Activated naive CD4-positive, alpha-beta T cell (primary cell): ENCODE data around the gene SLC9C2.
"Not testable (repeated sequence)": the region's sequence is repeated elsewhere in the genome, so short reads cannot be mapped to it uniquely, and the experiment has no call there.

Experiments used
- DNase-seq, 4 experiments: peaks; one replicate each; lab custom pipeline; 2025; lab: John Stamatoyannopoulos, UW

The SLC9C2 gene

DNA sequence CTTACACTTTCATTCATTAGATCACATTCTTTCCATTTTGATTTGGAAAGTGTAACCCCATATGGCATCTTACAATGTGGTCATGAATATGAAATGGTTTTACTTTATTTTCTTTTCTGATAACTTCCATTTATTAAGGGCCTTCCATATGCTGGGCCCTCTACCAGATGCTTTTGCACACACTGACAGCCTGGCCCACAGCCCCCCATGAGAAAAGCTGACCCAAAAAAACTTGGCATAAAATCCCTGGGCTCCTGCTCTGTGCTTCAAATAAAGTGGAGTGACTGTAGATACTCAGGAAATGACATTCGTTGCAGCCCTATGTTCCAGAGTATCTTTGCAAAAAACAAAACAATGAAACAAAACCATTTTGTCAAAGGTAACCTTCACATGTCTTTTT is 76.9 kb downstream of the SLC9C2 start:
- no peak for DNase-seq

DNA sequence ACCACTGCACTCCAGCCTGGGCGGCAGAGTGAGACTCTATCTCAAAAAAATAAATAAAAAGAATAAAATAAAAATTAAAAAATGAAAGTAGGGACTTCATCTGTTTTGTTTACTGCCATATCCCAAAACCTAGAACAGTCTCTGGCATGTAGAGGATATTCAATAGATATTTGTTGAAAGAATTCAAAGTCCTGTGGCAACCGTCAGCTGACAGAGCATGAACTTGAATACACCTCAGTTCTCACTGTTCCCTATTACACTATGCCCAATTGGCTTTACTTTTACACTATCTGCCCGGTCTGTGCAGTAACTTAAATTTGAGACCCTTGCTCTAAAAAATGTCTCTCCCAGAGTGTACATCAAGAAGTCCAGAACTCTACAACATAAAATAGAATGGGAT is 79.5 kb downstream of the SLC9C2 start:
- no peak for DNase-seq

DNA sequence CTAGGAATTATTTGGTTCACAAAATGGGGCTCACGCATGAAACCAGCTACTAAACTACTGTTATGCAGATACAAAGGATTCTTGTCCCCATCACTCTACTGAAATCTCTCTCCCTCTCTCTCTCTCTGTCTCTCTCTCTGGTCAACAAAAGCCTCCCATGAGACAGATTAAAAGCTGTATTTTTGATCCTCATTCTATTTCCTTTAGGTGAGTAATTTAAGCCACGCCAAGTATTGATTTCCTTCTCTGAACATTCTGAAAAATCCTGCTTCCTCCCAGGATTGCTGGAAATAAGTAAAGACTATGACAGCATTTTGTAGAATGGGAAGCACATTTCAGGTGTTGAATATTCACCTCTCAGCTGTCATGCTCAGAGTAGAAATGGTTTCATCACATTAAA is 82.1 kb downstream of the SLC9C2 start:
- no peak for DNase-seq

DNA sequence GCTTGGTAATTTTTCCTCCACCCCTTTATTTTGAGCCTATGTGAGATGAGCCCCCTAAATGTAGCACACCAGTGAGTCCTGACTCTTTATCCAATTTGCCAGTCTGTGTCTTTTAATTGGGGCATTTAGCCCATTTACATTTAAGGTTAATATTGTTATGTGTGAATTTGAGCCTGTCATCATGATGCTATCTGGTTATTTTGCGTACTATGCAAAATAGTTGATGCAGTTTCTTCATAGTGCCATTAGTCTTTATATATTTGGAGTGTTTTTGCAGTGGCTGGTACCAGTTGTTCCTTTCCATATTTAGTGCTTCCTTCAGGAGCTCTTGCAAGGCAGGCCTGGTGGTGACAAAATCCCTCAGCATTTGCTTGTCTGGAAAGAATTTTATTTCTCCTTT is 88.4 kb downstream of the SLC9C2 start:
- DNase-seq, result not testable (repeated sequence)

DNA sequence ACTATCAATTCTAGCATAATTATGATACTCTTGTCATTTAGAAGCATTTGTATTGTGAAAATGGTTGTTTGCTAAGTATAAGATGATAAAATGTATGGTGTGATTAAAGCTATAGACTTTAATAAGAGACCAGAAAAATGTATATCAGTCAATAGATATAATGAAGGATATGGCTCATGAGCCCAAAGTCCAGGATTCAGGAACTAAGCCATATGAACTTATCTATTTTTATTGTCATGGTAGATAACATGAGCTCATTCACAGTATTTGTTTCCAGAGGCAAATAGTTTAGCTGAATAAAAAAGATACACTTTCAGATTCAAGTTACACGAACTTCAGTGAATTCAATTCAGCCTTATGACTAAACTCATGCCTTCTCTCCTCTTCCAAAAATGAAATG is 93.1 kb downstream of the SLC9C2 start:
- no peak for DNase-seq

DNA sequence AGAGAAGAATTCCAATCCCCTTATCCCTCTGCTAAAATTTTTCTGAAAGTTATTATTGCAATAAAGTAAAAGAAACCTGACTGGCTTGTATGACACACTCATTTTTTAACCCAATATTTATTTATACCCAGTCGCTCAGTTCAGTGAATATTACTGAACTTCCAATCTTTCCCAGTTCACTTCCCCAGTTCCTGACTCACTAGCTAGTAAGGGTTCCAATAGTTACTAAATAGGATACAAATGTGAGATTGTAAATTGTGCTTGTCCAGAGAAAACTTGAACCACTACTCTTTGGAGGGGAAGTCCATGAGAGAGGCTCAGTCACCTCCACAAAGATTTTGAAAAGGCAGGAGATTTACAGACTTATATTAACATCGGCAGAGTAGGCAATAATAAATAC is 94.3 kb downstream of the SLC9C2 start:
- DNase-seq, result no peak

DNA sequence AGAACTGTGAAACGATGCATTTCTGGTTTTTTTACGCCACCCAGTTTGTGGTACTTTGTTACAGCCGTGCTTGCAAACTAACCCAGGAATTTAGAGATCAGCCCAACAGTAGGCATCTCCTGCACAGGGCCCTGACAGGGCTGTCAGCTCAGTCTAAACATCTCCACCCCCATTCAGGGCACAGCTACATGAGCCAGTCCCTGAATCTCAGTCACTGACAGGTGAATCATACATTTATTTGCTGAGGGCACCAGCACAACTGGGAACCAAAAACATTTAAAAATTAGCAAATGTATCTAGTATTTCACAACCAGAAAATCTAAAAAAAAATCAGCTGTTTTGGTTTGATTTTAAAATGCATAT is 95.0 kb downstream of the SLC9C2 start:
- DNase-seq, result no peak

DNA sequence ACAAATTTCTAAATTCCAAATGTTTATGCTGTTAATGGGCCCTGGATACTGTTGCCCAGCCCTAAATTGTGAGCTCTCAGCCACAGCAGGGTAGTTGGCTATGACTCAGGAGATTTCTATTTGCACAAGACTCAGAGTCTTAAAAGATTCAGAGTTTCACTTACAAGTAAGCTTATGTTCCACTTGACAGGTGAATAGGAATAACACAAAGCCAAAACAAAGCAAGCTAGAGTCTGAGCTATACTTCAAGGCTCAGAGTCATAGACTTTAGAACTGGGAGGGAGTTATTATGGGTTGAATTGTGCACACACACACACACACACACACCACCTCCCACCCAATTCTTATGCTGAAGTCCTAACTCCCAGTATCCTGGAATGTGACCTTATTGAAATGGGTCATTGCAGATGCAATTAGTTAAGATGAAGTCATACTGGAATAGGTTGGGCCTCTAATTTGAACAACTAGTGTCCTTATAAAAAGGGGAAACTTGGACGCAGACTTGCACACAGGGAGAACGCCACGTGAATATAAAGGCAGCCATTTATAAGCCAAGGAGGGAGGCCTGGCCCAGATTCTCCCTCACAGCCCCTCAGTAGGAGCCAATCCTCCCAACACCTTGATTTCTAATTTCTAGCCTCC is 95.5 kb downstream of the SLC9C2 start:
- DNase-seq, result no peak

DNA sequence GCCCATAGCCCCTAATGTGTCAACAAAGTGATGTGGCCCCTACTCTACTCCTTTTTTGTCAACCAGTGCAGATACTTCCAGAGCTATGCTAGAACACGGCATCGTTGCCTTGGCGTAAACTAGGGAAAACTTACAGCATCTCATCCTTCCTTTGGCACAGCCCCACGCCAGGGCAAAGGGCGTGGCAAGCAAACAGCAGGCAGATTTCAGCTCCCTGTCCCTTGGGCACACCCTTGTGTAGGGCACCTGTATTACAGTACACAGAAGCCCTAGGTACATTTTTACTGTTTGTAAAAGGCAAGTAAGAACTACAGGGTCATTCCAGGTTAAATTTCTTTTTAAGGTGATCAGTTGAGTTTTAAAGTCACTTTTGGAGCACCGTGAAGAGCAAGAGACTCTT is 96.4 kb downstream of the SLC9C2 start:
- DNase-seq, result no peak

DNA sequence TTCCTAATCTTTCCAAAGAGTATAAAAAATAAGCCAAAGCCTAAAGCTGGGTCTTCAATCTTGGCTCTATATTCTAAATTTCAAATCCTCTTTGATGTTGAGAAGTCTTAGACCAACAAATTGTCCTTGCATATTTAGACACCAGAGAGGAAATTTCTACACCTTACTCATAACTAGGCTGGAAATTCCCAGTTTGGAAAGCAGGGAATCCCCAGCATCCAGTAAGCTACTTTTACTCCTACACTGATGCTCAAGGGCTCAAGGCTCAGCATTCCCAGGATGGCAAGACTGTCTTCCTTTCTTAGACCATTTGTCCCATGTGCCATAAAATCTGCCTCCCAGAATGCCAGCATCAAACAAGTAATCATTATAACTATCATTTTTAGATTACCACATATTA is 97.5 kb downstream of the SLC9C2 start:
- no peak for DNase-seq

DNA sequence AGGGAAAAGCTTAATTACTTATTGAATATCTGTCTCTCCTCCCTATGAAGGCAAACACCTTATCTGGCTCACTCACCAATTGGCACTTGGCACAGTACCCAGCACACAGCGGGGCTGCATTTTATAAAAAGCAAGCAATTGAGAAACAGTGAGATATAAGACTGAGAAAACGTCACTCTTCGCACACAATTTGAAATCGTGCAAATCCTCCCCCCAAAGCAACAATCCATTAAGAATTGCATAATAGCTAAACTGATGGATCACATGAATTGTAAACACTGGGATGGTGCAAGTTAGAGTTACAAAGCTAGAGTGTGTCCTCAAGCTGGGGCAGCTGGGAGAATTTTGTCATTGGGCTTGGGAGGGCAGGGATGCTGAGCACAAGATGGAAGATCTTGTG is 98.6 kb downstream of the SLC9C2 start:
- DNase-seq, result no peak

DNA sequence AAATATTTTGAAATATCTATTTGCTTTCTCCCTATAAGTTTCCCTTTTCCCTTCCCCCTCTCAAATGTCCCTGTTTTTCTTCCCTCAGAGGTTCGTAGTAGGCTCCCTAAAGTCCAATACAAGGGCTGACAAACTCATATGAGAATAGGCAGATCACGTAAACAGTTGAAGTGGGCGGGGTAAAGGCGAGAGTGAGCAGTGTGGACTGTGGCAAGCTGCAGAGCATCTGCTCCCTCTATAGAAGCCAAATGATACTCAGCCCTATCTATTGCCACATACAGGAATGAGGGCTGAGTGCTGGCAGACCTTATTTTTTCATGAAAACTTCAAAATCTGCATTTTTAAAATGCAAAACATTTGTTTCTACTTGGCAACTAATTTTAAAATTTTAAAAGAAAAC is 99.5 kb downstream of the SLC9C2 start:
- DNase-seq, result no peak

DNA sequence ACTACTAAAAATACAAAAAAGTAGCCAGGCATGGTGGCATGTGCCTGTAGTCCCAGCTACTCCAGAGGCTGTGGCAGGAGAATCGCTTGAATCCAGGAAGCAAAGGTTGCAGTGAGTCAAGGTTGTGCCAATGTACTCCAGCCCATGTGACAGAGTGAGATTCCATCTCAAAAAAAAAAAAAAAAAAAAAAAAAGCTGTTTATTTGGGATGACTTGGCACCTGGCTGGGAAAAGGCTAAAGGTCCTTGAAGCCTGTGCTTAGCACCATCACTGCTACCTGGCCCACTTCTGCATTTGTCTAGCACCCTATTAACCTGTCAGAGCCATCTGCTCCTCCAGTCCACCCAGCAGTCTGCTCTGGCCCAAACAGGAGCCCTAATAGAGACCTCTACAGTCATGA is 100.8 kb downstream of the SLC9C2 start:
- no peak for DNase-seq

DNA sequence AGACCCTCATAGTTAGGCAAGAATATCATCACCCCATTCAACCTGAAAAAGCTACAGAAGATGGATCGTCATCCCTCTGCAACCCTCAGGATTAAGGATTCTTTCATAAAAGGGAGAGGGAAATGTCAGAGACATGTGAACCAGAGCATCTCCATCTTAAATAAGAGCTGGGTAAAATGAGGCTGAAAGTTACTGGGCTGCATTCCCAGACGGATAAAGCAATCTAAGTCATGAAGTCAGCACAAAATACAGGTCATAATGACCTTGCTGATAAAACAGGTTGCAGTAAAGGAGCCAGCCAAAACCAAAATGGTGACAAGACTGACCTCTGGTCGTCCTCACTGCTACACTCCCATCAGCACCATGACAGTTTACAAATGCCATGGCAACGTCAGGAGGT is 103.1 kb downstream of the SLC9C2 start:
- no peak for DNase-seq

DNA sequence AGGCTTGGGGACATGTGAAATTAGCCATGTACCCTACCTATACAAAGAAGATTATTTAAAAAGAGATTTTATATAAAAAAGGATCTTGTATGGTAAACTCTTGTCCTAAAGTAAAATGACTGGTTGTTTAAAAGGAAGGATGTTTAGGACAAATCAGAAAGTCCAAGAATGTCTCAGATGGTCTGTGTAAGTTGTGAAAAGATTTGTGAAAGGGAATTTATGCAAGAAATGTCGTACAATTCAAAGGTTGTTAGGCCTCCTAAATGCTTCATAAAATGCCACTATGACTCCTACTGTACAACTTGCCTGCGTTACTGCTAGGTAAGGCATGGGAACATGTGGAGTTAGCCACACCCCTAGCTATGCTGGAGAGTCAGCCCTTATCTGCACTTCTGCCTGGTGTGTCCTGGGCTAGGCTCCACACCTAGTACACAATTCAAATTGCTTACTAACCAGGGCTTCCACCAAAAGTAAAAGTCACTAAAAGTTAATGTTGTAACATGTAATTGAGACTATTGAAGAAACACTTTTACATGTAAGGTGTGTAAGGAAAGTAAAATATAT is 106.0 kb downstream of the SLC9C2 start:
- DNase-seq, result no peak

DNA sequence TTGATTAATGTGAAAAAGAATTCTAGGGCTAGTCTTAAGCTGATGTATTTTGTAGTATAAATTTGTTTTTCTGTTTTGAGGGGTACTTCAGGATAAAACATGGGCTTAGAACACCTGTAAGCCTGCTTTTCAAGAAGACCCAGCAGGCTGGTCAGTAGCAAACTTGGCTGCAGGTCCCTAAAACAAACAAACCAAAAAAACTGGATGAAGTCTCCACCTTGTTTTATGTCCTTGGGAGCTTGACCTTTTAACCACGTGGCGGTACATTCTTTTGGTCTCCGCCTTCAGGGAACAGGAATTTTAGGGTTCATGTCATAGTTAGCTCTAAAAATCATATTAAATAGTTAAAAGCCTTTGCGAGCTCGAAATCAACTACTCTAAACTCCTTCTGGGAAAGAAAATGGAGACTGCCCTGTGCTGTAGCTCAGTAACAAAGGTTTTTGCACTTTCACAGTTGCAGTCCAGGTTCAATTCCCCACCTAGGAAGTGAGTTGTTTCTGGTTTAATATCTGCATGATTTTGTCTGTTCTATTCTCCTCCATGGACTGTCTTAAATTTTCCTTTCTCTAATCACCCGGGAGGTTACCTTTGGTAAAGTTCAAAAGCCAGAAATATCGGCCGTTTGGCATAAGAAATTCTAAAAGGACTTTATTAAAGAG is 107.1 kb downstream of the SLC9C2 start:
- no peak for DNase-seq

DNA sequence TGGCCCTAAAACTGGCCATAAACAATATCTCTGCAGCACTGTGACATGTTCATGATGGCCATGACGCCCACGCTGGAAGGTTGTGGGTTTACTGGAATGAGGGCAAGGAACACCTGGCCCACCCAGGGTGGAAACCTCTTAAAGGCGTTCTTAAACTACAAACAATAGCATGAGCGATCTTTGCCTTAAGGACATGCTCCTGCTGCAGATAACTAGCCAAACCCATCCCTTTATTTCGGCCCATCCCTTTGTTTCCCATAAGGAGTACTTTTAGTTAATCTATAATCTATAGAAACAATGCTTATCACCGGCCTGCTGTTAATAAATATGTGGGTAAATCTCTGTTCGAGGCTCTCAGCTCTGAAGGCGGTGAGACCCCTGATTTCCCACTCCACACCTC is 109.7 kb downstream of the SLC9C2 start:
- not testable (repeated sequence) for DNase-seq

DNA sequence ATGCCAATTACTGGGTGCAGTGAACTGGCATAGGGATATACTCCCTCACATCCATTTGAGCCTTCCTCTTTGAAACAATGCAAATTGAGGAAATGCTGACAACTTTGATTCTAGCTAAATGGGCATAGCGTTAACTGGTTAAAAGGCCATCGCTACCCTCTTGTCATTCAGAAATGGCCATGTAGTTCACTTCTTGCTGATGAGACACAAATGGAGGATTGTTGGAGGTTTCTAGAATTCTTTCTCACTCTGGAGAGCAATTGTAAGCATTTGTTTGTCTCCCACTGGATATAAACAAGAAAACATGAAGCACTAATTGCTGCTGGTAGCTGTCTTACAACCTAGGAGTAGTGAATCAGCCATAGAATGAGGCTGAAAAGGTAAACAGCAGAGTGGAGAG is 111.4 kb downstream of the SLC9C2 start:
- no peak for DNase-seq

DNA sequence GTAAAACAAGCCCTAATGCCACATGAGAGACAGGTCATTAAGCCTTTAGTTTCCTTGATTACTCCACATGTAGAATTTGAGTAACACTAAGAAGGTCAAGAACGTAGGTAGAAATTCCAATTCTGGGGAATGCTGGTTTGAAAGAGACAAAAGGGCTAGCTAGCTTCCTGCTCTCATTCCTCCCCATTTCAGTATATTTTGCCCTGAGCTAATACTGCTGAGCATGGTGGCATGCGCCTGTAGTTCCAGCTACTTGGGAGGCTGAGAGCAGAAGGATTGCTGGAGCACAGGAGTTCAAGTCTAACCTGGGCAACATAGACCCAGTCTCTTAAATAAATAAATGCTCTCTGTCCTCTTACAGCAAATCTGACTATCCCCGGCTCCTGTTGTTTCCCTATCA is 112.9 kb downstream of the SLC9C2 start:
- DNase-seq, result no peak

DNA sequence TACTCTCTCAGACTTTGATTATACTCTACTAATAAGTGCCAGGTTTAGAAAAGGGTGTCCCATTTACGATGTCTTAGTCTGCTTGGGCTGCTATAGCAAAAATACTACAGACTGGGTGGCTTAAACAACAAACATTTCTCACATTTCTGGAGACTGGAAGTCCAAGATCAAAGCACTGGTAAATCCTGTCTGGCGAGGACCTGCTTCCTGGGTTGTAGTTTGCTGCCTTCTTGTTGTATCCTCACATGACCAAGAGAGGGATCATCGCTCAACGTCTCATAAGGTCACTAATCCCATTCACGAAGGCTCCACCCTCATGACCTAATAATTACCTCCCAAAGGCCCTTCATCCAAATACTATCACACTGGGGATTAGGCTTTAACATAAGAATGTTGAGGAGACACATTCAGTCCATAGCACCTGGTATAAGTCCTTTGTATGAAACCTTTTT is 113.7 kb downstream of the SLC9C2 start:
- no peak for DNase-seq

DNA sequence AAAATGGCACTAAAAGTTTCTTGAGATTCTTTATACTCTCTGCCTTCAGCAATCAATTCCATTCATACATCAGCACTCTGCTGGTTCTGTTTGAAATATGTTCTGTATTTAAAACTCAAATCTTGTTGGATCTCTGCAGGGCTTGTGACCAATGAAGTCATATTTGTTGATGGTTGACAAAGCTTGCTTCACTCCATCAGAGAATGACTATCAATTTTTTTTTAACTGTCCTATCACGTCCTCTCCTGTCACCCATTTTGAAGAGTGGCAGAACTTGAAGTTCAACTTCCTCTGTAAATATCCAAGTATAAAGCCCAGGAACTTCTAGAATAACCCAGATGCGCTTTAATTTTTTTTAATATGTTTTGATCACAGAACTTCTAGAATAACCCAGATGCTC is 114.9 kb downstream of the SLC9C2 start:
- no peak for DNase-seq

DNA sequence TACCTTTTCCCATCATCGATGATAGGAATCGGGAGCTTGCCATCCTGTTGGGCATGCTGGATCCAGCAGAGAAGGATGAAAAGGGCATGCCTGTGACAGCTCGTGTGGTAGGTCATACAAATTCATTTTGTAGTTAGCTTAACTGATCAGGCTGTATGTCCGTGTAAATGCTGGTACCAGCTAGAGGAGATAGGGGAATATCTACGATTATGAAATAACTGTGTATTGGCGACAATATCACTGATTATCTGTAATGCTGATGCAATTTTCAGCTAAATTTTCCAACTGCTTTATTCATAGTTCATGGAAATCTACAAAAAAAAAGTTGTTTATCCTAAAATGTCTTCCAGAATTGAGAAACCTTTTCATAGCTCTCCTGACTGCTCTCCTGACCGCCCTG is 117.5 kb downstream of the SLC9C2 start:
- DNase-seq, result no peak

DNA sequence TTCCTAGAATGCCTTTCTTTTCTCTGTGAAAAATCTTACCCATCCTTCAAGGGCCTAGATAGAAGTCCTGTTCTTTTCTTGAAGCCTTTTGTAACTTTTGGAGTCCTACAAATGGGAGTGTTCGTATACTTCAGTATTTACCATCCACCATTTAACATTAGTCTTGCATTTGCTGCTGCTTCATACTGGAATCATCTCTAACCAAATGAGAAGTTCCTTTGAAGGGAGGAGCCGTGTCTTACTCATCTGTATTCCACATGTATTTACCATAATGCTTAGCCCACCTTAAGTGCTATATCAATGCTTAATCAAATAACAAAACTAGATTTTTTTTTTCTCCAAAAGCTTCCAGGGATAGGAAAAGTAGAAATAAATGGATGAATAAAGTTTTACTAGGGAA is 118.6 kb downstream of the SLC9C2 start:
- DNase-seq, result no peak

DNA sequence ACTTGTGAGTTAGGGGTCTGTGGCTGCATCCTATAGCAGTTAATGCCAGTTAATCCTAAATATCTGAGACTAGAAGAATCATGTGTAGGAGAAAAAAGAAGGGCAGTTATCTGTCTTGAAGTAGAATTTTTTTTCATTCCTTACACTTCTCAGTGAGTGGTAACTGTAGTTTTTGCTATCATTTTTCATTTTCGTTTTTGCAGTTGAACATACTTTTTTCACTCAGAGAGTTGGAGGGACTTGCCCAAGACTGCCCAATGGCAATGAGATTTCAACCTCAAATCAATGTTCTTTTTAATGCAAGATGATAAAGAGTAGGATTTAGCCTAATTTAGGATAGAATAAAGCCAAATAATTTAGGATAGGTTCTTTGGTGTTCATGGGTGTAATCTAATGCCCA is 120.2 kb downstream of the SLC9C2 start:
- DNase-seq, result no peak
